NCI-H1105 (cell line): Measurements from ENCODE around the gene HGF.

Source experiments
- DNase-seq: peaks from one replicate; lab custom pipeline; 2025; lab: John Stamatoyannopoulos, UW

HGF gene

GRCh38 chr7:81719865-81720264, 50.0 kb downstream of the HGF start:
- DNase-seq = no peak

- no peak for DNase-seq
Observed at GRCh38 chr7:81715984-81716588, 53.8 kb downstream of the HGF start.

DNA sequence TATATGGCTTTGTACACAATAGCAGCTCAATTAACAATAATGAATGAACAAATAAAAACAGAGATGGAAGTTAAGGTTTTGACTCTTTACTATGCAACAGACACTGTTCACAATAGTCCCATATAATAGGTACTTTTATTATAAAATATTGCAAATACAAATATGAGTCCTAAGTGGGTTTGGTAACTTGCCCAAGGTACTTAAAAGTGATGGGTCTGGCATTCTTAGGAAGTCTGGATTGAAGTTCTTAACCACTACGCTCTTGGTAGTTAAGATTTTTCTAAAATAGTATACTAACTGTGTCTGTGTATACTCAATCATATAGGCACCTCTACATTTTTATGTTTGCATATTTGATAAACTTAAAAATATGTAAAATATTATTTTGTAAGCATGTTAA, 55.5 kb downstream of the HGF start:
- DNase-seq = no peak

DNA sequence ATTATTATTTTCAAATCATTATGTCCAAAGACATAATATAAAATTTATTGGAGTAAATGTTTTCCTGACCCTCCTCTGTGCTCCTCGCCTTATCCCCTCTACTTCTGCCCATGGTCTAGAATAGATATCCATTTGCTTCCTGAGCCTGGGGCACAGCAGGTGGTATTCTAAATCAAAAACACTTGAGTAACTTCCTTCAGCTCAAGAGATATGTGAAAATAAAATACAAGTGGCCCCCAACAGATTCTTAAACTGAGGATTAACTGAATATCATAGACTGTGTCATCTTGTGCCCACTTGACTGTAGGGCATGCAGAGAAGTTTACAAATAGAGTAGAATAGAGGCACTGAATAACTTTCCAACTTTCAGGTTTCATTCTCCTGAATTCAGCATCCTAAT, 59.1 kb downstream of the HGF start:
- DNase-seq = no peak

DNA sequence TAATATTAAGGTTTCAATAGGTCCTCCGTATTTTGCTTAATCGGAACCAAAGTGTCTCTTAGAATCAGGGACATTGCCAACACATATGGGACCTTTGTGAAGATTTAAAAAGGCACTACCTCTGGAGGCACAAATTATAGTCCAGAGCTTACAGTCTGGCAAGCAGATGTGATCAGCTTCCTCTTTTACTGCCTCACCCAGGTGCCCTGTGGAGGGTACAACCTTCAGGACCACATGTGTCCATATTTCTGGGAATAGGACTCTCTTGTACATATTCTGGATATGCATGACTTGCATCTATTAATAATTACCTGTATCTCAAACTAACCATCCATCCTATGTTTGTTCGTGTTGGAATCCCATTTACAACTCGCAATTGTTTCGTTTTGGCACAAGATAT, 60.0 kb downstream of the HGF start:
- no peak for DNase-seq

- DNase-seq = no peak
Observed at GRCh38 chr7:81707966-81708365, 61.9 kb downstream of the HGF start.

- no peak for DNase-seq
Observed at GRCh38 chr7:81707196-81707595, 62.7 kb downstream of the HGF start.

DNA sequence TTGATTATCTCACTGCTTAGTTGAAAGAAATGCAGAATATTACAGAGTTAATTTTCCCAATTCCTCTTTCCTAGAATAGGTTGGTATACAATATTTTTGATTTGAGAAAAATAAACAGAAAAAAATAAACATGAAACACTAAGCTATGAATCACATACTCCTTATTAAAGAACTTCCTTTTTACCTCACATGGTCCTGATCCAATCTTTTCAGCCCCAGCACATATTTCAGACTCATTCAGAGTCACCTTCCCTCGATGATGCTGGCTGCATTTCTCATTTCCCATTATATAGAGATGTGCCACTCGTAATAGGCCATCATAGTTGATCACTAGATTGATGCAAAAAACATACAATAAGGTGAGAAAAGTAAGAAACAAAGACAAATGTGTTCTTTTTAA, 64.6 kb downstream of the HGF start:
- DNase-seq = no peak

DNA sequence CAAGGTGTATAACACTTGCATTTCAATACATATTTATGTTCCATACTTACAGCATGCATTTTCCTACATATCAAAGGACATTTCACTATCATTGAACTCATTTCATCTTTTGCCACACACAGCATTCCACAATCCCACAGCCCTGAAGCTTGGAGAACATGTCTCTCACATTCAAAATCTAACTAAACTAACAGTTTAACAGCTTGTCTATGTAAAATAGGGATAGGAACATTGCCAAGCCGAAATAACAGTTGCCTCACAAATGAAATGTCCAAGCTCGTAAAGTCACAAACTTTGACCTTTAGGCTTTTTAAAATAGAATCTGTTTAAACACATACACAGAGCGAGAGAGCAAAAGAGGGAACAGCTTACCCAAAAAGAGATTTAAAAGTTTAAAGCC, 65.3 kb downstream of the HGF start:
- DNase-seq = no peak

- DNase-seq = no peak
Observed at GRCh38 chr7:81698965-81699364, 70.9 kb downstream of the HGF start.

DNA sequence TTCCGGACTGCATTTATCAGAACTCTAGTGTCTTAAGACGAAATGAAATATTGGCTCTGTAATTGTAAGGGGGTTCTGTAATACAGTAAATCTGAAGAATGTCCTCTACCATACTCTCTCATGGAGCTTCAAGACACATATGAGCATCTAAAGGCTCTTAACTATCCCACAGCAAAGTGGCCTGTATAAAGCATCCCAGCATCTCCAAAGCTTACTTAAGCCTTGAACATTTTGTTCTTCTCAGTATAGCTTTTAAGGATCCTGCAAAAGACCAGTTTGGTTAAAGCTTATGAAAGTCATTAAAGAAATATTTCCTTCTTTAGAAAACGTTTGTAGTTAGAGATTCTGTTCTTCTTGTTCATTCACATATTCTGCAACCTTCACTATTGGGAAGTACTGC, 75.1 kb downstream of the HGF start:
- DNase-seq = no peak

DNA sequence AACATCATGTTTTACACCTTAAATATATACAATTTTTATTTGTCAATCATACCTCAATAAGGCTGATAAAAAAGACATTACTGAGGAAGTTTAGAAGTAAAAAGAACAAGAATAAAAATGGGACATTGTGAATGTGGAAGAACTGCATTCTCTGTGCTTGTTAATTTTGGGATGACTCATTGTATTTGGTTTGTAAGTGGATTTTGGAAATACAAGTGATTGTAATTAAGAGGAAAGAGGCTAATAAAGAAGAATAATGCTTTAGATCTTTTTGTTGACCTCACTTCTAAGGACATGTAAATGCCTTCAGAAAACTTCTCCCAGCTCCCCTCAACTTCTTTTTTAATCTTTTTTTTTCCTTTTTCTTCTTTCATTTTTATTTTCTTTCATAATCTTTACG, 76.0 kb downstream of the HGF start:
- DNase-seq = no peak

- DNase-seq = no peak
Observed at GRCh38 chr7:81693080-81693479, 76.8 kb downstream of the HGF start.

DNA sequence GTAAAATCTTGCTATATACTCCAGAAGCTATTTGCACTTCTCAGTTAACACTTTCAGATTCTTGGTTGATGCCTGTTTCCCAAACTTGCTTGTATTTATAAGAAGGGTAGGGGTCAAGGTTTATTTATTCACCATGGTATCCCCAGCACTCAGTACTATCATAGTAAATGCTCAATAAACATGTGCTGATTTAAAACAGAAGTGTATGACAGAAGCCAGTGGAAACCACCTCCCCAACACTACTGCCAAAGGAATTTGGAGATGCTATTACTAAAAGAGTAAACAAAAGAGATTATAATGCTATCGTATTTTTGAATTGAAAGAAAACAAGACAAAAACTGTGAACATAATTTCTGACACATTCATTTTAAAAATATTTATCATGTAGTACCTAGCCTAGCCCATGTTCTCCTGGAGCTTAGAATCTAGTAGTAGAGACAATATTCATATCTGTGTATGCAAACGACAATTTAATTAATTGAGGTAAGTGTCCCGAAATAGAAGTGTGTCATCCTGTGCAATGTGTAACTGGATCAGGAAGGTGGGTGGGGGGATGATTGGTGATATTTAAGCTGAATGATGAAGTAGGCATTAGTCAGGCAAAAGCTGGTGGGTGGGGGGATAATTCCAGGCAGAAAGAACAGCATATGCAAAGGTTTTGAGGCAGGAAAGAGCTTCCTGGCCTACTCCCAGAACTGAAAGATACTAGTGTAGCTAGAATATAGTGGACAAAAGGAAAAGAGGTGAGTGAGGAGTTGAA, 77.5 kb downstream of the HGF start:
- no peak for DNase-seq

DNA sequence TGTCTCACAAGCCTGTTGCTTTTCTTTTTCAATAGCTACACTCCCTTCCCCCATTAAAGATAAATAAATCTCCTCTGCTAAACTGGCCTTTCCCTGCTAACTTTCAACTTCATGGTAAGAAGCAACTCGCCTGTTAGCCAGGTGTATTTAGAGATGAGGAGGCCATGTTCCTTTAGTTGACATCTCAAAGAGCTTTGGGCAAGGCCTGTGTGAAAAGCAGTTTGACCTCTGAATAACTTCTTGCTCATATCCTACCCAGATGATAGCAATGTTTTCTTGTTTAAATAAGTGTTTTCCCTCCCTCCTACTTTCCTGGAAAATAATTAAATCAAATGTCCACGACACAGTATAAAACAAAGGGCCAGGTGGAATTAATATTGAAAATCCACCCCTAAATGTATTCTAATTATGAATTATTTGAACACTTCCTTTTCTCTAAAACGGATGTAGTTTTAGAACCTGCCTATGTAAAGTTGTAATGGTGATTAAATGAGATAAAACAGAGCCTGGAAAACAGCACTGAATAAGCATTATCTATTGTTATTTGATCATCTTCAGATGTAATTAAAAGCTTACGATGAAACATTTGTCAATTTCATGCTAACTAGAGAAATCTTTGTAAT, 78.5 kb downstream of the HGF start:
- DNase-seq = no peak

DNA sequence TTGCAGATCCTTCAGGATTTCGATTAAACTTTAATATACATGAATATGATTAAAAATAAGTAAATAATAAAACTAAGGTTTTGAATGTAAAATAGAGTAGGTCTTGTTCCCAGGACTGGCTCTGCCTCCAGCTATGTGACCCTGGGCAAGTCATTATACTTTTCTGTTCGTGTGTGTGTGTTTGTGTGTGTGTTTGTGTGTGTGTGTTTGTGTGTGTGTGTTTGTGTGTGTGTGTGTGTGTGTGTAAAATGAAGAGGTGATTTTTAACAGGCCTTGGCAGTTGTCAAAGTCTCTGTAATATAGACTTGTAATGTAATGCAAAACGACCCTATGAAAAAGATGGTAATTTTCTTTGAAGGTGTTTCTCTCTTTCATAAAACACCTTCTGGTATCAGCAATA, 79.2 kb downstream of the HGF start:
- DNase-seq = no peak

DNA sequence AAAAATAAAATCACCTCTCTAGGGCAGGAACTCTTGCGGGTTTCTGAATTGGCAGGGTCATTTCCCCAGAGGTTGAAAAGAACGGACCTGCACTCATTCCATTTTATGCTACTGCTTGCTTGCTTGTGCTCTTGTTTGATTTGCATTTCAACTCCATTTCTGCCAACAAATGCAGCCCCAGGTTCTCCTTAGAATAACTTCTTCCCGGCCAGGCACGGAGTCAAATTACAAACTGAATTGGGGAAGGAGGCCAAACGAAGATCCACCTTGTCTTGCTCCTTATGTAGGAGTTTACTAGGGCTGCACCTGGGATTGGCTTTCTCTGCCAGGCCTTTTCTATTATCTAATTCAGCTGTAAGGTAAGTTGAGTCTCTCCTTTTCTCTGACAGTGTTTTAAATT, 79.6 kb downstream of the HGF start:
- no peak for DNase-seq

- no peak for DNase-seq
Observed at GRCh38 chr7:81688622-81689411, 81.0 kb downstream of the HGF start.

- no peak for DNase-seq
Observed at GRCh38 chr7:81687062-81687461, 82.8 kb downstream of the HGF start.

DNA sequence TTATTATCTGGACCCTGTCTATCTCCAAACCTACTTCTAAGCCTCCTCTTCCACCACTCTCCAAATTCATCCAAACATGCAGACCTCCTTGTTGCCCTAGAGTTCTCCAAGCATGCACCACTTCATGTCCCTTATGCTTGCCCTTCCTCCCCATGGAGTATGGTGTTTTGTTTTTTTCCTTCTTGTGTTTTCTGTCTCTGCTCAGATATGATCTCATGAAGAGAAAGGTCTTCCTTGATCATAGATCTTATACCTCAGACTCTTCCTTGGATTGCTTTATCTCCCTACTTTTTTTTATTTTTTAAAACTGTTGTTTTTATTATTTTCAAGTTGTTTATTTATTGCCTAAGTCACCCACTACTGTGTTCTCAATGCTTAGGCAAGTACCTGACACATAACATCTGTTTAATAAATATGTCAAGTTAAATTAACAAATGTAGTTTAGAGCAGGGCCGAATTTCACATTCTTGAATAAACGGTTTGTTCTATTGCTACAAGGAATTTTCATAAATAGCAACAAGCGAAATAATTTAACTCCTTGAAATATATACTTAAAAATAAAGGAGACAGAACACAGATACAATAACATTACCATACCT, 84.5 kb downstream of the HGF start:
- DNase-seq = no peak

- DNase-seq = peak; percentile 84
Observed at GRCh38 chr7:81684514-81685269, 85.2 kb downstream of the HGF start.

GRCh38 chr7:81684033-81684432, 85.8 kb downstream of the HGF start:
- DNase-seq = no peak
